ENCODE measurements around the gene MCHR1. TPM values are rescaled to one million over a fixed set of nuclear protein-coding genes. Genes with fewer than 3 reads are reported as not detected.
A peak's percentile ranks its signal among the peaks of the same experiment; 100 is the strongest.

The MCHR1 gene
- total and polyA plus RNA-seq, 2 of the 4 experiments (the other 2 are of a cell fraction): 1.4 to 3.2 TPM

DNA sequence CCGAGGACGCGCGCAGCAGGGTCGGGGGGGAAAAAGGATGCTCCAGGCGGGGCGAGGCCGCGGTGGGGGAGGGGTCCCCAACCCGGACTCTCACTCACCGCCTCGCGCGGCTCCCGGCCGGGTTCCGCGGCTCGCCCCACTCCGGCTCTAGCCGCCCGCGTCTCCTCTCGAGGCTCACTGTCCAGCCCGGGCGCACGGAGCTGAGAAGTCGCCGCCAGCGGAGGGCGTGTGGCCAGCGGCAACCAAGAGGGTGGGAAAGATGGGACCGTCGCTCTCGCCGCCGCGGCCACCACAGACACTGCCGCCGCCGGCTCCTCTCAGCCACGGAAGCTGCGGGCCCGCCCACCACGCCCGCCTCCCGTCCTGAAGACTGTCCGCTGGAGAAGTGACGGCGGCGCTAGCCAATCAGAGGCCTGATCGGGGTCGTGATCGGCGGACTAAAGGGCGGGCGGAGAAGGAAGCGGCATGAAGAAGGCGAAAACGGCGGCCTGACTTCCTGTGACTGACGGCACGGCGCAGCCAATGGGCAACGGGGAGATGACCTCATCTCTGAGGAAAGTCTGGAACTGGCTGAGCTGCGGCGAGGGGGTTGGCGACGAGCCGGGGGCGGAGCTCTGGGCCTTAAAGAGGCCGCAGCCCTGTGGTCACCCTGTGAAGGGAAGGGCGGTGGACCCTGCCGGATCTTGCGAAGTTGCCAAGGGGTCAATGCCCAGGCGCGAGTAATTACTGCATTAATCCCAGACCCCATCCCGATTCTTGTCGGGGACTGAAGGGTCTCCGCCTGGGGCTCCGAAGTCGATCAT is 42.7 kb upstream of the MCHR1 start, which contains the start of gene MRTFA (continued):
- TF ChIP-seq, protein P1, sequence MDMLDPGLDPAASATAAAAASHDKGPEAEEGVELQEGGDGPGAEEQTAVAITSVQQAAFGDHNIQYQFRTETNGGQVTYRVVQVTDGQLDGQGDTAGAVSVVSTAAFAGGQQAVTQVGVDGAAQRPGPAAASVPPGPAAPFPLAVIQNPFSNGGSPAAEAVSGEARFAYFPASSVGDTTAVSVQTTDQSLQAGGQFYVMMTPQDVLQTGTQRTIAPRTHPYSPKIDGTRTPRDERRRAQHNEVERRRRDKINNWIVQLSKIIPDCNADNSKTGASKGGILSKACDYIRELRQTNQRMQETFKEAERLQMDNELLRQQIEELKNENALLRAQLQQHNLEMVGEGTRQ (IDR thresholded peaks at IDR 0.05; ENCODE audit: low read depth, low read length): peak; percentile 36; the same call in 1 of the 2 replicates
- TF ChIP-seq CEBPB (IDR thresholded peaks at IDR 0.05; ENCODE audit: low read depth, low read length): no peak
